Heart left ventricle (tissue), 13 donors: ENCODE data around the gene SCRN1.

ENCODE experiments used
- CTCF ChIP-seq, 12 donors: fragments of 200-600 bp; sonication (generic) in 4 of 12; IDR thresholded peaks; one replicate each; pipeline versions ENCODE4 v1.5.0 to v1.8.0; 2018 to 2022; ENCODE audit warnings: antibody characterized with exemption in 12 of 12, mild to moderate bottlenecking in 5 of 12
- POLR2A ChIP-seq, 2 donors: fragments of 450-650 bp; IDR thresholded peaks; one replicate each; pipeline ENCODE4 v1.6.1; 2017; ENCODE audit warnings: antibody characterized with exemption in 2 of 2, mild to moderate bottlenecking in 2 of 2, moderate library complexity in 2 of 2
- donor health status: ischemic (EF 13 %, LVEDD 7.1; RV severe dilation, severe dysfunction).
- donor health status: DM: no; HTN: yes; CAD: no.
- donor health status: DM: no; HTN: no; CAD: no.
- donor health status: ischemic (EF 25% LVEDD 6.9; RV normal size, moderate dysfunction).
- donor health status: ischemic (EF 25% LVEDD 5.7; RV mildly dilated, moderate dysfunction).
- donor health status: ischemic (EF 35%, LVEDD 5.7; RV mildly dilated, moderate dysfunction).
- donor health status: nonischemic (EF 11% LVEDD 7.7; RV severe dilation, severe dysfunction).
- donor health status: DM: yes; HTN: yes; CAD: no.
- donor health status: PGD.
- donor health status: ischemic (EF 29% LVEDD 5.4; RV normal size, mild dysfunction).
- donor health status: nonischemic (EF 23%, LVEDD 6.1; RV moderate dilation, normal function).

- TF ChIP-seq CTCF (IDR thresholded peaks at IDR 0.05) (no peak), POLR2A (IDR thresholded peaks at IDR 0.05) (no peak)
Measured at GRCh38 chr7:29885626-29886025, 104.0 kb downstream of the SCRN1 start.
